Umbilical cord (tissue), 2 donors: ENCODE results near the gene APLP1. TPM values are rescaled to one million over a fixed set of nuclear protein-coding genes. Genes with fewer than 3 reads are reported as not detected.
"Not testable (repeated sequence)": the region's sequence is repeated elsewhere in the genome, so short reads cannot be mapped to it uniquely, and the experiment has no call there.

ENCODE experiments used
- DNase-seq: peaks from one replicate; pipeline ENCODE4 v3.0.0-alpha.2; 2015; ENCODE audit warnings: low spot score
- total RNA-seq: library from RNA; depleted of rRNA; stranded (reverse); fragments of >200 nt; gene quantifications from one replicate; pipeline ENCODE4 v1.2.3, GENCODE V29; 2014; ENCODE audit warnings: low replicate concordance; ENCODE audit not compliant: insufficient read depth

The APLP1 gene
- total RNA-seq, 1 donor from 2014 or later = 8.4 TPM

DNA sequence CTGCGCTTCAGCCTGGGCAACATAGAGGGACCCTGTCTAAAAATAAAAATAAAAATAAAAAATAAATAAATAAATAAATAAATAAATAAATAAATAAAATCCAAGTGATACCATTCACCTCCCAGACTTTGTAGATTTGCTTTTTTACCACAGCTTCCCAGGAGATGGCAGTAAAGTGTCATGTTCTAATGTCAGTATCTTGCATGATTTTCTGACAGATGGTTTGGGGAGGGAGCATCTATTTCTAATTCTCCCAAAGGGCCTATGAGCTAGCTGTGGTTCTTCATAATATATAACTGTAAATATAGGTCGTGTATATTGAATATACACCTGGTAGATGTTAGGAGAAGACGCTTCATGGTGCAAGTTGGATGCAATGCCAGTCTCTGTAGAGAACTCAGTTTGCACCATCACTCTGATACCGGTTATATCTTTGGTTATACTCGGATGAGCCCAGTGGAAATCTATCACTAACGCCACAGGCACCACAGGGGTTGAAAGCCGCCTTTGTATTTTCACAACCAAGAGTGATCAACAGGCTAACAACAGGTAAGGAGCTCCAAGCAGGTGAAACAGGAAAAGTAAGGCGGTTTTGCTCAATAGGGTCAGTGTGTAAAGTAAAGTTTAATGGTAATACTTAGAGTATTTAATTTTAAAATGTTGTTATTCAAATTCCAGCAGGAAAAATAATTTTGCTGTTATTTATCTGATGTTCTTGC, 13.9 kb downstream of the APLP1 start:
- peak; percentile 87 for DNase-seq

- DNase-seq = no peak
Observed at GRCh38 chr19:35883882-35884281, 15.5 kb downstream of the APLP1 start.

- DNase-seq = no peak
Observed at GRCh38 chr19:35885225-35885738, 16.9 kb downstream of the APLP1 start.

DNA sequence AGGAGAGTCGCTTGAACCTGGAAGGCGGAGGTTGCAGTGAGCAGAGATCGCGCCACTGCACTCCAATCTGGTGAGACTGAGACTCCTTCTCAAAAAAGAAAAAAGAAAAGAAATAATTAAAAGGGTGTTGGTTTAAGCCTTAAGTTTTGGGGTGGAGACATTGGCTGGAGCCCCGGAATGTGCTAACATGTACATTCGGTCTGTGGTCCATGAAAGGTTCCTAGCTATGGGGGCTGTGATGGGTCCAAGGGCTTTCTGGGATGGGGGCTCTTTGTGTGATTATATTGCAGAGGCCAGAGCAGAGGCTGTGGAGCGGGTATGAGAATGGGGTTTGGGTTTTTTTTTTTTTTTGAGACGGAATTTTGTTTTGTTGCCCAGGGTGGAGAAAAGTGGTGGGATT, 17.5 kb downstream of the APLP1 start:
- no peak for DNase-seq

DNA sequence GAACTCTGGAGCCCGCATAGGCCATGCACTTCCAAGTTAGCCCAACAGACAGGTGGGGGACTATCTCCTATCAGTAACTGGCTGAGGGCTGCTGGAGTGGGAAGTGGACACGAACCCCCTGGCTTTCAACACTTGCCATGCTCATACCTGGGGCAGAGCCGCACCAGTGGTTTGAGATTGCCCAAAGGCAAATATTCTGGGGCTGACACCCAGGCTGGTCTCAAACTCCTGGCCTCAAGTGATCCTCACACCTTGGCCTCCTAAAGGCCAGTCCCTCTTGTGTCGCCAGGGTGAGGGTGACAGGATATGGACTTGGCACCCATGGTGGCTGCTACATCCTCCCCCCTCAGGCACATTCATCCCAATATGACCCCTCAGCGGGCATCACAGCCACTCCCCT, 18.8 kb downstream of the APLP1 start:
- no peak for DNase-seq

DNA sequence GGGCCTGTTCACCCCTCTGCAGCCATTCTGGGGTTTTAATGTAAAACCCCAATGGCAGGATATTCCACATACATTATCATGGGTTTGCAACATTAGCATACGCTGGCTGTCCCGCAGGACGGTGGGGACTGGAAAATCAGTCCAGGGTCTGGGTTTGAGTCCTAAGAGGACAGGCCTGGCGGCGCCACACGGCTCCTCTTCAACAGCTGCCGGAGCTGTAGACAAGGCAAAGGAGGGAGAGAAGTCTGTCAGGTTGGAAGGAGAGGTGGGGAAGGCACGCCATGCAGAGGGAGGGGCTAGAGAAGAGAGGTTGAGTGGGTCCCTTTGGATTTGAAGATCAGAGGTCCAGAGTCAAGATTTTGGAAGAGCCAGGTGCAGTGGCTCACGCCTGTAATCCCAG, 20.0 kb downstream of the APLP1 start:
- no peak for DNase-seq

GRCh38 chr19:35889370-35890112, 21.2 kb downstream of the APLP1 start:
- DNase-seq = no peak

- no peak for DNase-seq
Observed at GRCh38 chr19:35890113-35890650, 21.8 kb downstream of the APLP1 start.

DNA sequence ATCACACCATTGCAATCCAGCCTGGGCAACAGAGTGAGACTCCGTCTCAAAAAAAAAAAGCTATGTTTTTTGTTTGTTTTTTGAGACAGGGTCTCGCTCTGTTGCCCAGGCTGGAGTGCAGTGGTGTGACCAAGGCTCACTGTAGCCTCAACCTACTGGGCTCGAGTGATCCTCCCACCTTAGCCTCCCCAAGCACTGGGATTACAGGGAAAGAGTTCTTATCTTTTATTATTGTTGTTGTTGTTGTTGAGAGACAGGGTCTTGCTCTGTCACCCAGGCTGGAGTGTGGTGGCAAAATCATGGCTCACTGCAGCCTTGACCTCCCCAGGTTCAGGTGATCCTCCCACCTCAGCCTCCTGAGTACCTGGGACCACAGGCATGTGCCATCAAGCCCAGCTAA, 23.4 kb downstream of the APLP1 start:
- not testable (repeated sequence) for DNase-seq

DNA sequence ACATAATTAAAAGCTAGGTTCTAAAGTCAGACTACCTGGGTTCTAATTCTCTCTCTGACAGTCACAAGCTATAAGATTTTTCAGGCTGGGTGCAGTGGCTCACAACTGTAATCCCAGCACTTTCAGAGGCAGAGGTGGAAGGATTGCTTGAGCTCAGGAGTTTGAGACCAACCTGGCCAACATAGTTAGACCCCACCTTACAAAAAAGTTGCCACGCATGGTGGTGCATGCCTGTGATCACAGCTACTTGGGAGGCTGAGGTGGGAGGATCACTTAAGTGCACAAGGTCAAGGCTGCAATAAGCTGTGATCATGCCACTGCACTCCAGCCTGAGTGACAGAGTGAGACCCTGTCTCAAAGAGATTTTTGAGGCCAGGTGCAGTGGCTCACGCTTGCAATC, 26.0 kb downstream of the APLP1 start:
- DNase-seq = no peak

DNA sequence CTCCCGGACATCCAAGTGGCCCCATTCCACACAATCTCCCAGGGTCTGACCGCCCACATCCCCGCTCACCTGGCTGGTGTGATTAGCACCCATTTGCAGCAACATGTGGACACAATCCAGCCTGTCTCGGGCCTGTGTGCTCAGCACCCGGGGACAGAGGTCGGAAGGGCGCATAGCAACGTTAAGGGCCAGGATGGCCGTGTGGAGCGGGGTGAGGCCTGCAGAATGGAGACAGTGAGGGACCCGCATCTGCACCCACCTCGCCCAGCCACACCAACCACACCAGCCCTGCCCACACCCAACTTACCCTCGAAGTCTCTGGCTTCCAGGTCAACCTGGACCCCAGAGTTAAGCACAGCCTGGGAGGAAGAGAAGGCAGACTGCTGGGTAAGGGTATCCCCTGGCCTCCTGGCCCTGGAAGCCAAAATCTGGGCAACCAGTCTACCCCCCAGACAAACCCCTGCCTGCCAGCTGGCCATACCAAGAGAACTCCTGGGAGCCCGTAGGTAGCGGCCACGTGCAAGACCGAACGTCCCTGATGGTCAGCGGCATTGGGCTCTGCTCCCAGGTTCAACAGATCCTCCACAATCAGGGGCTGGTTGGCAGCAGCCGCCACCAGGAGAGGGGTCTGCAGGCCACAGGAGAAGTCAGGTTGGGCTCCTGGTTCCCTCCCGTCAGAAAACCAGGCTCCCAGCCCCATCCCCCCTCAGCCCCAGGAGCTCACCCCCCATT, 27.7 kb downstream of the APLP1 start:
- no peak for DNase-seq

GRCh38 chr19:35896643-35897040, 28.3 kb downstream of the APLP1 start:
- no peak for DNase-seq

- no peak for DNase-seq
Observed at GRCh38 chr19:35897706-35898451, 29.5 kb downstream of the APLP1 start.

DNA sequence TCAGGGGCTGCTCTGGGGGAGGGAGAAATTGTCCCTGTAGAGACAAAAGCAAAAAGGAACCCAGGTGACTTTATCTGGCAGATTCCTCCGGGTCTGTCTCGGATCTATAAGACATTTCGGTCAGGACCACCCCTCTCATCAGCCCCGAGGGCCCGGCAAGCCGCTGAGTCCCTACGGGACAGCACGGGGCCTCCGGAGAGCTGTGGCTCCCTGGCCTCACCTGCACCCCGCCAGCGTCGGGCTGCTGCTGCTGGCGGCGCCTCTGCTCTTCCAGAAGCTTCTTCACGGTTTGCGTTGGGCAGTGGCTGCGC, 30.1 kb downstream of the APLP1 start:
- no peak for DNase-seq

GRCh38 chr19:35899547-35900214, 31.3 kb downstream of the APLP1 start:
- peak; percentile 88 for DNase-seq

DNA sequence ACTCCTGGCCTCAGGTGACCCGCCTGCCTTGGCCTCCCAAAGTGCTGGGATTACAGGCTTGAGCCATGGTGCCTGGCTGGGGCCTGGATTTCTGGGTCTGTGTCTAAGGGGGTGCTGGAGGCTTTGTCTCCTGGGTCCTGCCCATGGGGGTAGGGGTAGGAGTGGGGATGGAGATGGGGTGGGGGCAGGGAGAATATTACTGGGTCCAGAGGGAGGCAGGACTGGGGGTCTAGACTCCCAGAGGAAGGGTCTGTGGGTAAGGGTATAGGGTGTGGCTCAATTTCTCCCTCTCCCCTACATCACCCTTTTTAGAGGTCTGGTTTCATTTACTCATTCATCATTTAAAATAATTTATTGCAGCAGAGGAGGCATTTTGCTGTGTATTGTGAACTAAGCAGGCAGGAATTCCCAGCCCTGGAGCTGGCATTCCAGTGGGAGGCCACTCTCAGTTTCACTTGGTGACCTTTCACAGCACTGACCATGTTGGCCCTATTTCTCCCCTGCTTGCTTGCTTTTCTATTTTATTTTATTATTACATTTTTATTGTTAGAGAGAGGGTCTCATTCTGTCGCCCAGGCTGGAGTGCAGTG, 32.8 kb downstream of the APLP1 start:
- DNase-seq = peak; percentile 69

DNA sequence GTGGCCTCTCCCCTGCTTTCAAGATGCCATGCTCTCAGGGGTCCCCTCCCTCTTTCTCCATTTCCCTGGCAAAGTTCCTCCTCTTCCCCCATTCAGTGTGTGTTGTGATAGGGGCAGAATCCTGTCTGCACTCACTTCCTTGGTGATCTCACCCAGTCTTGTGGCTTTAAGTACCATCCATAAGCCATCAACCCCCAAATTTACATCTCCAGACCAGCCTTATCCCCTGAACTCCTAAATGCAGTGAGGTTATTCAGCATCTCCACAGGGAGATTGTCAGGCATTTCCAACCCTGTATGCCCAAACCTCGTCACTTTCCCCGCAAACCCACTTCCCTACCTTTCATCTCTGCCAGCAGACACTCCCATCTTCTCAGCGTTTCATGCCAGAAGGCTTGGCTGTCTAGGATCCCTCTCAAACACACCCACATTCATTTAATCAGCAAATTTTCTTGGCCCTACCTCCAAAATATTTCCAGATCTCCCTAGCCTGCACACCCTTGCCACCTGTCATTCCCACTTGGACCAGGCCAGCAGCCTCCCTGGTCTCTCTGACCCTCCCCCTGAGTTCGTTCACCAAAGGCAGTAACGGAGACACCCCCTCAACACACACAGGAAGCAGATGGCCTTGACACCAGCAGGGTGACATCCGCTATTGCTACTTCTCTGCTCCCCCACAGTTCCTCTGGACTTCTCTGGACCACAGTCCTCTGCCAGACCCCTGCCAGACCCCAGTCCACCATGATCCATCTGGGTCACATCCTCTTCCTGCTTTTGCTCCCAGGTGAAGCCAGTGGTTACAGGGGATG, 33.7 kb downstream of the APLP1 start, which contains the start of gene HCST:
Gene HCST (plus strand): TSS at position 676 of the 808 bp plus-strand sequence. CDS start 65 bp downstream, at position 741.
- DNase-seq = peak; percentile 54

GRCh38 chr19:35902870-35903475, 34.6 kb downstream of the APLP1 start:
- DNase-seq = no peak

DNA sequence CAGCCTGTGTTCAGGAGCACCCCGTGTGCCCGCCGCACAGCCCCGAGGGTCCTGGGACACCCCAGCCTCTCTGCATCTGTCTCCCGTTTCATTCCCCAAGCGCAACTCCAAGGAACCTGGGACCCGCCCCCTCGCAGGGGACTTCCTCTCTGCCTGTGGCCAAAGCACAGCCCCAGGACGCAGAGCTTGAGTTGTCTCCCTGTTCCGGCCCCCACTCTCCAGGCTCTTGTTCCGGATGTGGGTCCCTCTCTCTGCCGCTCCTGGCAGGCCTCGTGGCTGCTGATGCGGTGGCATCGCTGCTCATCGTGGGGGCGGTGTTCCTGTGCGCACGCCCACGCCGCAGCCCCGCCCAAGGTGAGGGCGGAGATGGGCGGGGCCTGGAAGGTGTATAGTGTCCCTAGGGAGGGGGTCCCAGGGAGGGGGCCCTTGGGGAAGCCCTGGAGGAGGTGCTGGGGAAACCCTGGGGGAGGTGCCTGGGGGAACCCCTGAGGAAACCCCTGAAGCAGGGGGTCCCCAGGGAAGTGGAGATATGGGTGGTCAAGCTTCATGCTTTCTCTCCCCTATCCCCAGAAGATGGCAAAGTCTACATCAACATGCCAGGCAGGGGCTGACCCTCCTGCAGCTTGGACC, 35.3 kb downstream of the APLP1 start:
- peak; percentile 79 for DNase-seq
